Dedifferentiated amniotic fluid mesenchymal stem cell (primary cell): ENCODE measurements around the gene PXDN.
"Not testable (repeated sequence)": the region's sequence is repeated elsewhere in the genome, so short reads cannot be mapped to it uniquely, and the experiment has no call there.

Experiments
- DNase-seq: peaks from one replicate; pipeline ENCODE4 v3.0.0-alpha.2; 2016; ENCODE audit errors: extremely low spot score

Gene PXDN

DNA sequence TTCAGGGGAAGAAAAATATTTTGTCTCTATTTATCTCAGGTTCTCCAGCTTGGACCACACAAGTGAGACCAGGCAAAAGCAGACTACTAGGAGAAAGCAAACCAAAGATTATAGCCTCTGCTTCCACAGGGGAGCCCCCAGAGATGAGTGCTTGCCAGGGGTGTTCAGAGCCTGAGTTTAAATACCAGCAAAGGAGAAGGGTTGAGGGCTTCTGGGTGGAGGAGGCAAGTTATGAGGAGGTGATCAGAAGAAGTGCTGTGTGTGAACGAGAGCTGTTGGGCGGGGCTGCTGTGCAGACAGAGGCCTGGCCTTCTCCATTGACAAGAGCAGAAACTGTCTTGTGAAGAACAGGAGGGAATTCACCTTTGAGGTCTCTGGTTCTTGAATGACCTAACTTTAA lies 32.8 kb upstream of the PXDN start:
- no peak for DNase-seq

DNA sequence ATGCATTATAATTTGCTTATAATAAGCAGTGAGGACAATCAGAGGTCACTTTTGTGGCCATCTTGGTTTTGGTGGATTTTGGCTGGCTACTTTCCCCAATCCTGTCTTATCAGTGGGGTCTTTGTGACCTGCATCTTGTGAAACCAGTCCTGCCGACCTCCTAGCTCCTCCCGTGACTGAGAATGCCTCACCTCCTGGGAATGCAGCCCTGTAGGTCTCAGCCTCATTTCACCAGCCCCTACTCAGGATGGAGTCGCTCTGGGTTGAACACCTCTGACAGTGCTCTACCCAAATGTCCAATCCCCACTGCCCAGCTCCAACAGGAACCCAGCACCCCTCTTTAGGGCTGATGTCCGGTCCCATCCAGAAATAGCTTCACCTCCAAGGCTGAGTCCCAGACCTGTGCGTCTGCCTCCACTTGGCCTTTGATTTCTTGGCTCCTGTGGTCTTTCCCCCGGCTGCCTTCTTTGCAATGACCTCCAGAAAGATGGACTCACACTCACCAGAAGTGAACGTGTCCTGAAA lies 31.3 kb upstream of the PXDN start:
- DNase-seq, result no peak

DNA sequence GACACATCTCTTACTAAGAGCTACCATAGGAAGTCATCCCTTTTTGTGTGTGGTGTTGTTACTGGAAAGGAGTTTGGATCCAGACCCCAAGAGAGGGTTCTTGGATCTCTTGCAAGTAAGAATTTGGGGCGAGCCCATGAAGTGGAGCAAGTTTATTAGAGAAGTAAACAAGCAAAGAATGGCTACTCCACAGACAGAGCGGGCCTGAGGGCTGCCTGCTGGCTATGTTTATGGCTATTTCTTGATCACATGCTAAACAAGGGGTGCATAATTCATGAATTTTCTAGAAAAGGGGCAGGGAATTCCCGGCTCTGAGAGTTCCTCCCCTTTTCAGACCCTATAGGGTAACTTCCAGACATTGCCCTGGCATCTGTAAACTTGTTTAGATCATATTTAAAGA lies 30.6 kb upstream of the PXDN start:
- no peak for DNase-seq

DNA sequence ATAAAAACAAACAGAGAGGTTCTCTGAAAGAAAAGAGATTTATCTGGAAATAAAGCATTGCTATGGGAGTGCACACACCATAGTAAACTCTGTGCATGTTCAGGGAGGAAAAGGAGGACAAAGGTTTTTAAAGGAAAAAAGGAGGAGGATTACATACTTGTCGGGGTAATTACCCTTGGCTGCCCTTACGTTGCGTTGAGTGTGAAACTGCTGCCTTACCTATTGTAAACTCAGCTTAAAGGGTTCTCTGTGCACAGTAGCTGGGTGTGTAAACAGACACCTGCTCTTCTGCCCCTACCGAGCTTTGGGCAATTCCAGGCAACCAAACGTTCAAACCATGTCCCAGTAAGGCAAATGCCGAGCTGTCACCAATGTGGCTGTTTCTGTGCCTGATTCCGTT lies 29.6 kb upstream of the PXDN start:
- no peak for DNase-seq

DNA sequence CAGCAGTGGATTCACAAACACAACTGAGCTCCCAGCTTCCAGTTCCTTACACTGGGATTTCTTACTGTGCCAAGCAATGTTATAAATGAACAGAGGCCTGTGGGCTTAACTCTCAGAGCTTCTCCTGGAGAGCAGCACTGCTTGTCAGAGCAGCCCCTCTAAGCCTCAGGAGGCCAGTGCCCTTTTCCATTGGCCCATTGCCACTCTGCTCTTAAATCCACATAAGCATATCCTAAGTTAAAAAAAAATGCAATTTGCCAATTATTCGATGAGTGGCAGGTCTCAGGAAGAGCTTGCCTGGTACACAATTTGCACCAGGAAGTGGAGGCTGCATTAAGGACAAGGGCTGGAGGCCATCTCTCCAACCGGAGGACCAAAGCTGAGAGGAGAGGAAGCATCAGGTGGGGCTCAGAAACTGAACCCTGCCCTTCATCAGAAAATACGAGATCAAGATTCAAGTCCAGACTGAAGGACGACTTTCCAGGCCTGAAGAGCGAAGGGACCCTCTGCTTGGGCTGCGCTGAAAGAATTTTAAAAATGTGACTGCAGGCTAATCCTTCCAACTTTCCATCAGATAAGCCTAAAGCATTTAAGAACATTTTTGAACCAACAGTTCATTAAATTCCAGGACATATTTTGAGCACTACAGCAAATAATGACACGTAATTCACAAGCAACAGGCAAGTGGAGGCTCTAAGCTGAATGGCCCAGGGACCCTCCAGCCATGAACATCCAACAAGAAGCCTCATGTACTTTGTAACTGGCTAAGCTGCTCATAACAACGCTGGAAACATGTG lies 28.4 kb upstream of the PXDN start:
- no peak for DNase-seq

DNA sequence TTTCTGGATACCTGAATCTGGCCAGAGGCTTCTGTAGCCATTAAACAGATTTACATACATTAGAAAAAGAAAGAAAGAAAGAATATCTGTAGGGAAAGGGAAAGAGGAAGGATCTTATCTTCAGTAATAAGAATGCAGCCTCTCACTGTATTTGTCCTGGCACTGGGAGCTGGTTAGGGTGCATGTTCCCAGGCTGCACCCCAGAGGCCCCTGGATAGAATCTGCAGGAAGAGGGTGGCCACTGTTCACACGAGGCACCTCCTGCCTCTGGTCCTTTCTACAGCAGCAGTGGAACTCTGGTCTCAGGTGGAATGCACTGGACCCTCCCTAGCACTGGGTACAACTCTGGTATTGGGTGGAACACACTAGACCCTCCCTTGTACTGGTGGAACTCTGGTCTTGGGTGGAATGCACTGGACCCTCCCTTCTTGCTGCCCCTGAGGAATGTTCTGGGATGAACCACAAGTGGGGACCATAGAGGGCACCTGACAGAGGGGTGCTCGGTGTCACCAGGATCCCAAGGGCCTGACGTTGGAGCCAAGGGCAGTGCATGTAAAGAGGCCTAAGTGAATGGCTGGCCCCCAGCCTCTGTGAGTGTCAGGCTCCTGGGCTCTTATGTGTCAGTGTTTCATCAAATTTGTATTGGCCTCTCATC lies 27.4 kb upstream of the PXDN start:
- DNase-seq, result no peak

DNA sequence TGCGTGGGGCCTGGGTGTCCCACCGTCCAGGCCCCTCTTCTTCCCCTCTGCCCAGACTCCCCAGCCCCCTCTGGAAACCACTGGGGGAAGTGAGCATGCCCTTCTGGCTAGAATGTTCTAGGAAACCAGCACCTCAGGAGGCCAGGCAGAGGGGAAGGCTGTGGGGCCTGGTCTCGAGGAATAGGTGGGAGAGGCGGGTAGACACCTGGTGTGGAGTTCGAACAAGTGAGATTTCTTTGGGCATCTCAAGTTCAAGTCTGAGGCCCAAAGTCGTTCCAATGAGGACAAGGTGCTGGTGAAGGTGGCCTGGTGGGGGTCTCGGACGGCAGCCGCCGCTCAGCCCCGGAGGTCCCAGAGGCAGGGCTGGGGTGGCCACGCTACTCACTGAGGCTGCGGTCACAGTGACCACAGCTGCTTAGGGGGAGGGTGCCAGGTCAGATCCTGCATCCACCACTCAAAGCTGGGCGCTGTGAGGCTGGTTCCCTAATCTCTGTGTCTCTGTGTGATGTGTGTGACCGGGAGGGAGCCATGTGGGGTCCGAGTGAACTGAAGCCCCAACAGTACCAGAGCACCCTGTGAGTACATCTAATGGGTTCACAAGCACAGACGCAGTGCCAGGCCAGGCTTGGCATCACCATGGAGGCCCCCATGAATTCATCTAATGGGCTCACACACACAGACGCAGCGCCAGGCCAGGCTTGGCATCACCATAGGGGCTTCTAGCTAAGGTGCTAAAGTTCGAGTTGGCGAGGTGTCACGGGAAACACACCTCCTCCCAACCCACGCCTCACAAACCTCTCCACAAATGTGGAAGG lies 26.5 kb upstream of the PXDN start:
- no peak for DNase-seq

DNA sequence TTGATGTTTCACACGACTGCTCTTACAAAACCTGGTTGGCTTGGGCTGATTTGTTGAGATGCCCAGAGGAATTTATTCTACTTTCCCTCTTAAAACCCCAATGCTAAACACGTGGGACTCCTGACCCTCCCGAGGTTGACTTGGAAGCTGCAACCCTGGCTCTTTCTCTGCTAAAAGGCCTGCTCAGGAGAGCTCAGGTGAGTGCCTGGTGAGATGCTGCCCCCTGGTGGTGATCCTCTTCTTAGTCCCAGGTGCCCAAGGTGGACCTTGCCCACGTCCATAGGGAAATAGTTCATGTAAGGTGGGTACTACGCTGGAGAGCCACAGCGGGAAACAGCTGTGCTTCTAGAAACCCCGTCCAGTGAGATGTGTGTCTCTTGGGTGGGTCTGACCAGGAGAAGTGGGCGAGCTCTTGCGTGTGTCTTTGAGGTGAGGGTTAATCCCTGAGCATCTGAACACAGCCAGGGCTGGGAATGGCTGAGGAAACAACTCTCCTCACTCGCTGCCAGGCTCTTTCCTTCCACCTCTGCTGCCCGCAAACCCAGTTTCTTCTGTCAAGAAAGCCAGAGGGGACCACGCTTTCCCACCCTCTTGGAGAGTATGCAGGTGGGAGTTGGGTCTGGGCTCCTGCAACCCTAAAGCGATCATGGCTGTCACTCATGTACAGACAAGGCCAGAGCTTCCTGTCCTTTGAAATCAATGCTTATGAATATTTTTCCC lies 25.5 kb upstream of the PXDN start:
- no peak for DNase-seq

DNA sequence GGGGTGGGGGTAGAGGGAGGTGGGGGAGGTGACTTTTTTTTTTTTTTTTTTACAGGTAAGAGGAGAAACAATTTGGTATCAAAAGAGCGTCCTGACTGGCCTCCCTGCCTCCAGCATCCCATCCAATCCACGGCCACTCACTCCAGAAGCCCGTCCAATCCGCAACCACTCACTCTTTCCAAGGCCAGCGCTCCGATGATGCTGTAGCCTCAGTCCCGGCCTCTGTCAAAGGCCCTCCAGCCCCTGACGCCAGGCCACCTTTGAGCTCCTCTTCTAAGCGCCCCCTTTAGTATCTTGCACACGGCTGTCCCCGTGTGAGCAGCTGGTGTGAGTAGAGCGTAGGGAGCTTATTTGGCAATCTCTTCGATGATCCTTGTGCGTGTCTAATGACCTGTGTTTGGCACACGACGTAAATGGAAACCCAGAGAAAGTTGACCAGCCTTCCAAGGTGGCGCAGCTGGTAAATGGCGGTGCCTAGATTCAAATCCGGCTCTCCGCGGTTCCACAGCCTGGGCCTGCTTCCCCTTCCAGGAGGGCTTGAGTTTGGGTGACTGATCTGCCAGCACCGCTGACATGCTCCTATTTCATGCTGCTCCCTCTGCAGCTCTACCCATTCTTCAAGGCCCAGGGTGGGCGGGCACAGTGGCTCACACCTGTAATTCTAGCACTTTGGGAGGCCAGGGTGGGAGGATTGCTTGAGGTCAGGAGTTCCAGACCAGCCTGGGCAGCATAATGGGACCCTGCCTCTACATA lies 23.8 kb upstream of the PXDN start:
- DNase-seq, result no peak

DNA sequence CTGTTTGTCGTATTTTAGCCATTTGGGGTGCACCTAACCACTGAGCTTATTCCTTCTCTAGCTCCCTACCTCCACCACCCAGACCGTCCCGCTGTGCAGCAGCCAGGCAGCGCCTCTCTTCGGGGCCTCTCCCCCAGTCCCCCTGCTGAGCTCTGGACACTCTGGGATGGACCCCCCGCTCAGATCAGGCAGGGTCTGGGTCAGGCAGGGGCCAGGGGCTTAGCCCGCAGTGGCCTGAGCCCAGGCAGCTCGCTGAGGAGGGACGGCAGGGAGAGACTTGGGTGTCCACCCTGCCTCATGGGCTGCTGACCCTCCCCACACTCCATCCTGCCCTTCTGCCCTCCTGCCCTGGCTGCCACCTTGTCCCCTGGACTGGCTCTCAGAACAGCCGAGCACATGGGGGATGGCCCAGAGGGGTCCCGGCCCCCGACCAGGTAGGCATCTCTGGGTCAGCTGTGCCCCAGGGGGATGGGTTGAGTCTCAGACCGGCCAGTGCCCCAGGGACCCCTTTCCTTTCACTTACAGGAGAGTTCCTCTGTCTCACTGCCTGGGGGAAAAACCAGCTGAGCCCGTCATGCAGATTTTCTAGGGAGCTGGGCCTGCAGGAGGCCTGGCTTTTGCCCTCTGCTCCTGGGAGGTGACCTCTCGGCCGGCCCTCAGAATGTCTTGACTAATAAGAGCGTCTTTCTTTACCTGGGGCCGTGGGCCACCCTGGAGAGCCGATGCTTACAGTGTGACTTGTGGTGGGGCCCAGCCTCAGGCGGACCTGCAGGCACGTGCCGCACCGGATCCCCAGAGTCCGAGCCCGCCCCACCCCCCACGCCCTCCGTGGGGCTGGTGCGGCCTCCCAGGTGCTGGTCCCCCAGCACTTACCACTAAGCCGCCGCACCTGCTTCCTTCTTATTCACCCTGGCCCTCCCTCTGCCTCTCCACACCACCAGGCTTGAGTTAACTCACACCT lies 22.8 kb upstream of the PXDN start:
- no peak for DNase-seq

DNA sequence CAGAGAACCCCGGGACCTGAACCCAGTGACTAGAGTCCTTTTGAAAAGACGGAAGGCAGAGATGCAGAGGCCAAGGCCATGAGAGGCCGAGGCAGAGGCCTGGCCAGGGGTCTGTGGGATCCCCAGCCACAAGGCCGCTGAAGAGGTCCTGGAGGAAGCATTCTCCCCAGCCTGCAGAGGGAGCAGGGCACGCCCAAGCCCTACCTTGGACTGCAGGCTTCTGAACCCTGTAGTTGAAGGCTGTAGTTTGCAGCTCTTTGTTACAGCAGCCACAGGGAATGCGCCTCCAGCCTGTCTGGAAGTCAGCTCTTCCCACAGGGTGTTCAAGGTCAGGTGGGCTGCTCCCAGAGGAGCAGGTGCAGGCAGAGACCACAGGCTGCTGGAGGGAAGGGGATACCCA lies 22.1 kb upstream of the PXDN start:
- no peak for DNase-seq

DNA sequence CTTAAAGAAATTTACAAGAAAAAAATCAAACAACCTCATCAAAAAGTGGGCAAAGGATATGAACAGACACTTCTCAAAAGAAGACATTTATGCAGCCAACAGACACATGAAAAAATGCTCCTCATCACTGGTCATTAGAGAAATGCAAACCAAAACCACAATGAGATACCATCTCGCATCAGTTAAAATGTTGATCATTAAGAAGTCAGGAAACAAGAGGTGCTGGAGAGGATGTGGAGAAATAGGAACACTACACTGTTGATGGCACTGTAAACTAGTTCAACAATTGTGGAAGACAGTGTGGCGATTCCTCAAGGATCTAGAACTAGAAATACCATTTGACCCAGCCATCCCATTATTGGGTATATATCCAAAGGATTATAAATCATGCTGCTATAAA lies 20.9 kb upstream of the PXDN start:
- DNase-seq, result not testable (repeated sequence)

DNA sequence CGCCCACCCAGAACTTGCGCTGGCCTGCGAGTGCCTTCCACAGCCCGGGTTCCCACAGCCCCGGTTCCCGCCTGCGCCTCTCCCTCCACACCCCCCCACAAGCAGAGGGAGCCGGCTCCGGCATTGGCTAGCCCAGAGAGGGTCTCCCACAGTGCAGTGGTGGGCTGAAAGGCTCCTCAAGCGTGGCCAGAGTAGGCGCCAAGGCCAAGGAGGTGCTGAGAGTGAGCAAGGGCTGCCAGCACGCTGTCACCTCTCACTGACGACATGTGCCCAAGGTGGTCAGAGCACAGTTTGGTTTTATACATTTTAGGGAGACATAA lies 15.3 kb upstream of the PXDN start:
- DNase-seq, result no peak

DNA sequence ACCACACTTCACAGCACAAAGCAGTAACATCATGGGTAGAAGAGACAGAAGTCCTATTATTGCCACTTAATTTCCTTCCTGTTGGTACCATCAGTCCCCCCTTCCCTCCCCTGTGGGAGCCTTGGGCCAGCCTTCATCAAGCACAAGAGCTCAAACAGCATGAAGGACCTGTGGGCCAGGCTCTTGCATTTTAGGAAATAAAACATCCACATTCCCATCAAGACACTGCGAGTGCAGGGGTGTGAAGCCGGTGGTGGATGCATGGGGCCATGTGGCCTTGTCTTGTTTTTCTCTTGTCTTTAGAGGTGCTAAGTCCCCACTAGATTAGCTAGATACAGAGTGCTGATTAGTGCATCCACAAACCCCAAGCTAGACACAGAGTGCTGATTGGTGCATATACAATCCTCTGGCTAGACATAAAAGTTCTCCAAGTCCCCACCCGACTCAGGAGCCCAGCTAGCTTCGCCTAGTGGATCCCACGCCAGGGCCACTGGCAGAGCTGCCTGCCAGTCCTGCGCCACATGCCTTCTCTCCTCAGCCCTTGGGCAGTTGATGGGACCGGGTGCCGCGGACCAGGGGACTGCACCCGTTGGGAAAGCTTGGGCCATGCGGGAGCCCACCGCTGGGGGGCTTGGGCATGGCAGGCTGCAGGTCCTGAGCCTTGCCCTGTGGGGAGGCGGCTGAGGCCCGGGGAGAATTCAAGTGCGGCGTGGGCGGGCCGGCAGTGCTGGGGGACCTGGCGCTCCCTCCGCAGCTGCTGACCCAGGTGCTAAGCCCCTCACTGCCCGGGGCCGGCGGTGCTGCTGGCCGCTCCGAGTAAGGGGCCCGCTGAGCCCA lies 14.7 kb upstream of the PXDN start:
- DNase-seq, result no peak

DNA sequence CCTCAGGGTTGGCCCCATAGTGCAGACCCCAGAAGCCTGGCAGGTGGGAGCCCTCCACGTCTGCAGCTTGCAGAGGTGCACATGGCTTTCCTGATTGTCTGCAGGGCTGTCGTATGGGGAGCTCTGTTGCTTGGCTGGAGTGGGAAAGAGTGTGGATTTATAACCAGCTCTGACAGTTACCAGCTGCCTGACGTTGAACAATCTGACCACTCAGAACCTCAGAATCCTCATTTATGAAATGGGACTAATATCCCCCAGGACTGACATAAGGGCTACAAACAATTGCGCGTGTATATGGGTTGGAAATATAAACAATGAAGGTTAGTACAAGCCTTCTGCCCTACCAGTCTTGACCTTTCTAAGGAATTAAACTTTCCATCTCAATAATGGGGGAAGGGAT lies 13.9 kb upstream of the PXDN start:
- no peak for DNase-seq

DNA sequence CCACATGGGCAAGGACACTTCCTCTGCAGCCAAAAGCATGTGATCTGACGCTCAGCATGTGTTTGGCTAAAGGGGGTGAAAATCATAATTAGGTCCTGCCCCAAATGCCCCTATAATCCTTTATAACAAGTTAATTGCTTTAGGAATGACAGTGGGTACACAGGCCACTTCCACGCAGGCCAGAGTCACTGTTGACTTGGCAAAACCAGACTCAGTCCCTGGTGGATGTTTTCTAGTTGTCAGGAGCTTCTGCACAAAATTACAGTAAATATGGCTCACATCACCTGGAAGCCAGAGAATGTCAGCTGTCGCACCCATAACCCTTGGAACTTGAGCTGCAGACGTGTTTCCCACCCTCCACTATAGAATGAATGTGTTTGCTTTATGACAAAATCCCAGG lies 13.3 kb upstream of the PXDN start:
- DNase-seq, result no peak

DNA sequence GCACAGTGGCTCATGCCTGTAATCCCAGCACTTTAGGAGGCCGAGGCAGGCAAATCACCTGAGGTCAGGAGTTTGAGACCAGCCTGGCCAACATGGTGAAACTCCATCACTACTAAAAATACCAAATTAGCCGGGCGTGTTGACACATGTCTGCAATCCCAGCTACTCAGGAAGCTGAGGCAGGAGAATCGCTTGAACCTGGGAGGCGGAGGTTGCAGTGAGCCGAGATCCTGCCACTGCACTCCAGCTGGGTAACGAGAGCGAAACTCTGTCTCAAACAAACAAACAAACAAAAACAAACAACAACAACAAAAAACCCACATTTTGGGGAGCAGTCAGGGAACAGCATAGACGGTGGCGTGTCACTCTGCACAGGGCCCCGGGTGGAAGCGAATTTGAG lies 12.8 kb upstream of the PXDN start:
- DNase-seq, result not testable (repeated sequence)

DNA sequence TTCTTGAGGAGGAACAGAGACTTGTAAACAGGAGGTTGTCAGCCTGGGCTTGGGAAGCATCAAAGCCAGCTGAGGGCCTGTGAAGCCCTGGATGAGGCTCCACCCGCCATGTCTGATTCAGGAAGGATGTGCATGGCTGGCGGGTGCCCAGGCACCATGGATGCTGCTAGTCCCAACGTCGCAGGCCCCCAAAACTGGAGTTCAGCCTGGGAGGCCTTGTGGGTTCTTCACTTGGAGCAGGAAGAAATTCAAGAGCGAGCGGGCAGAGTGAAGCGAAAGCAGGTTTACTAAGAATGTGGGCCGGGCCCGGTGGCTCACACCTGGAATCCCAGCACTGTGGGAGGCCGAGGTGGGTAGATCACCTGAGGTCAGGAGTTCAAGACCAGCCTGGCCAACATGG lies 12.1 kb upstream of the PXDN start:
- no peak for DNase-seq
